ENCODE data around the gene PROSER2. TPM values are rescaled to one million over a fixed set of nuclear protein-coding genes. Genes with fewer than 3 reads are reported as not detected.

Gene PROSER2
- total and polyA plus RNA-seq, 2 of the 13 experiments (the other 11 are each of a cell fraction or from before 2014, with no cell fraction given): 6.9 to 7.7 TPM

DNA sequence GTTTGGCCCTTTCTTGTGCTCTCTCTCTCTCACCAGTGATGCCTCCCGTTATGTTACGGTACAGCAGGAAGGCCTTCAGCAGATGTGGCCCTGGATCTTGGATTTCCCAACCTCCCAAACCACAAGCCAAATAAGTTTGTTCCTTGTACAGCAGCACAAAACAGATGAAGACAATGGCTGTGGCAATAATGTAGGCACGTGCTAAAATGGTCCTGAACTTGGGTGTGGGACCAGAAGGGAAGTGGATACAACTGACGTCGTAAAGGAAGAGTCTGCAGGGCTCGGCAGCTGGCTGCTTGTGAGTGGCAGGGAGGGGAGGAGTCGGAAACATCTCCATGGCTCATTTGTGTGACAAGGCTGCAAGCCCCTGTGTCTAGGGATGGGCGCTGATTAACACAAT lies 26.8 kb downstream of the PROSER2 start:
- WGBS (ENCODE audit: low lambda C conversion rate): 98% methylated on average over 8 of the region's 8 CpGs
- Histone ChIP-seq H3K36me3 (replicated peaks in 1 of 2; ENCODE audit: control insufficient read depth in 1 of 2, insufficient read depth in 2 of 2, low read length in 2 of 2) (peaks cover 24 to 60% of the 10 kb centered on the region in 2 experiments), H3K4me1 (ENCODE audit: insufficient read depth, low read length) (peaks cover 14% of the 10 kb centered on the region), H3K4me3 (replicated peaks in 1 of 3; ENCODE audit: insufficient read depth in 1 of 3, low read depth in 2 of 3, low read length in 3 of 3) (no peak overlapping the region), H3K9me3 (ENCODE audit: low read length) (no peaks in the 10 kb centered on the region), H2AFZ (ENCODE audit: low read length) (no peak overlapping the region), H3K27ac (ENCODE audit: extremely low read length, insufficient read depth, low read length) (no peak overlapping the region), H4K20me1 (ENCODE audit: insufficient read depth, low read length) (peaks cover 5% of the 10 kb centered on the region; the same call in 1 of the 2 replicates), H3K27me3 (ENCODE audit: control insufficient read depth in 1 of 2, insufficient read depth in 2 of 2, low read length in 2 of 2) (no peaks in the 10 kb centered on the region), H3K4me2 (ENCODE audit: low read depth, low read length) (no peak overlapping the region), H3K9ac (ENCODE audit: insufficient read depth, low read depth, low read length) (no peak overlapping the region), H3K79me2 (ENCODE audit: insufficient read depth, low read length) (peaks cover 25% of the 10 kb centered on the region)
- TF ChIP-seq ZNF816 (CRISPR knock-in tag; IDR thresholded peaks at IDR 0.05; ENCODE audit: borderline replicate concordance): no peak
- no peak for DNase-seq (ENCODE audit: low spot score)
- no TSS peak for BruUV-seq (replicated peaks)
- ChIA-PET POLR2A (no interaction called here), CTCF (ENCODE audit: low intra/inter-chr PET ratio, low total read pairs) (no interaction called here)
- in situ Hi-C loops (cut with HindIII; ENCODE audit: extremely low pct_ligation_motif_present, low pct_unique_long_range_greater_than_20kb): no loop called here
- ATAC-seq: no peak
- intact Hi-C loops (cut with micrococcal nuclease; ENCODE audit: unreplicated experiment): no loop called here
- FAIRE-seq: no peak

DNA sequence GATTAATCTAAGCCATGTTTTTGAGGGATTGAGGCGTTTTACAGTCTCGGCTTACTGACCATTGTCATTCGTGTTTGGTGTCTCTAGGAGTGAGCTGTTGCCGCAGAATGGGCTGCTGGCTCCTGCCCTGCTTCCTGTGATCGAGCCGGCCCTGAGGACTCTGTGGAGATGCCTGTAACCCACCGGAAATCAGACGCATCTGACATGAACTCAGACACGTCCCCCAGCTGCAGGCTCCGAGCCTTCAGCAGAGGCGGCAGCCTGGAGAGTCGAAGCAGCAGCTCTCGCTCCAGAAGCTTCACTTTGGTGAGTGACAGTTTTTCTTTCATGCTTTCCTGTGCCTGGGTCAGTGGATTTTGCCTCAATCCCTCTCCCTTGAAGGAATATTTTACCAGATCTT lies 28.8 kb downstream of the PROSER2 start:
- Histone ChIP-seq H3K4me3 (replicated peaks in 1 of 3; ENCODE audit: insufficient read depth in 1 of 3, low read depth in 2 of 3, low read length in 3 of 3) (no peak overlapping the region), H3K9me3 (ENCODE audit: low read length) (no peaks in the 10 kb centered on the region), H3K4me1 (ENCODE audit: insufficient read depth, low read length) (no peaks in the 10 kb centered on the region), H2AFZ (ENCODE audit: low read length) (no peak overlapping the region), H4K20me1 (ENCODE audit: insufficient read depth, low read length) (no peaks in the 10 kb centered on the region), H3K9ac (ENCODE audit: insufficient read depth, low read depth, low read length) (no peak overlapping the region), H3K4me2 (ENCODE audit: low read depth, low read length) (no peak overlapping the region), H3K27me3 (ENCODE audit: control insufficient read depth in 1 of 2, insufficient read depth in 2 of 2, low read length in 2 of 2) (no peaks in the 10 kb centered on the region), H3K36me3 (replicated peaks in 1 of 2; ENCODE audit: control insufficient read depth in 1 of 2, insufficient read depth in 2 of 2, low read length in 2 of 2) (peaks cover 29 to 70% of the 10 kb centered on the region in 2 experiments), H3K27ac (ENCODE audit: extremely low read length, insufficient read depth, low read length) (no peak overlapping the region), H3K79me2 (ENCODE audit: insufficient read depth, low read length) (peaks cover 12% of the 10 kb centered on the region)
- CTCF ChIA-PET (ENCODE audit: low intra/inter-chr PET ratio, low total read pairs): no interaction called here
- in situ Hi-C loops (cut with HindIII; ENCODE audit: extremely low pct_ligation_motif_present, low pct_unique_long_range_greater_than_20kb): no loop called here
- POLR2A ChIA-PET: no interaction called here
- FAIRE-seq (no peak), DNase-seq (ENCODE audit: low spot score) (no peak), ATAC-seq (no peak)
- intact Hi-C loops (cut with micrococcal nuclease; ENCODE audit: unreplicated experiment): no loop called here
- no TSS peak for BruUV-seq (replicated peaks)
- 92% methylated on average over 6 of the region's 13 CpGs for WGBS (ENCODE audit: low lambda C conversion rate)
- no peak for TF ChIP-seq HNRNPL (IDR thresholded peaks at IDR 0.05; ENCODE audit: low read depth, low read length)
- TF ChIP-seq ZNF713 (CRISPR knock-in tag; IDR thresholded peaks at IDR 0.05): no peak
- TF ChIP-seq, protein P1, sequence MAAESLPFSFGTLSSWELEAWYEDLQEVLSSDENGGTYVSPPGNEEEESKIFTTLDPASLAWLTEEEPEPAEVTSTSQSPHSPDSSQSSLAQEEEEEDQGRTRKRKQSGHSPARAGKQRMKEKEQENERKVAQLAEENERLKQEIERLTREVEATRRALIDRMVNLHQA (CRISPR knock-in tag; IDR thresholded peaks at IDR 0.05): no peak
- TF ChIP-seq, protein P2, sequence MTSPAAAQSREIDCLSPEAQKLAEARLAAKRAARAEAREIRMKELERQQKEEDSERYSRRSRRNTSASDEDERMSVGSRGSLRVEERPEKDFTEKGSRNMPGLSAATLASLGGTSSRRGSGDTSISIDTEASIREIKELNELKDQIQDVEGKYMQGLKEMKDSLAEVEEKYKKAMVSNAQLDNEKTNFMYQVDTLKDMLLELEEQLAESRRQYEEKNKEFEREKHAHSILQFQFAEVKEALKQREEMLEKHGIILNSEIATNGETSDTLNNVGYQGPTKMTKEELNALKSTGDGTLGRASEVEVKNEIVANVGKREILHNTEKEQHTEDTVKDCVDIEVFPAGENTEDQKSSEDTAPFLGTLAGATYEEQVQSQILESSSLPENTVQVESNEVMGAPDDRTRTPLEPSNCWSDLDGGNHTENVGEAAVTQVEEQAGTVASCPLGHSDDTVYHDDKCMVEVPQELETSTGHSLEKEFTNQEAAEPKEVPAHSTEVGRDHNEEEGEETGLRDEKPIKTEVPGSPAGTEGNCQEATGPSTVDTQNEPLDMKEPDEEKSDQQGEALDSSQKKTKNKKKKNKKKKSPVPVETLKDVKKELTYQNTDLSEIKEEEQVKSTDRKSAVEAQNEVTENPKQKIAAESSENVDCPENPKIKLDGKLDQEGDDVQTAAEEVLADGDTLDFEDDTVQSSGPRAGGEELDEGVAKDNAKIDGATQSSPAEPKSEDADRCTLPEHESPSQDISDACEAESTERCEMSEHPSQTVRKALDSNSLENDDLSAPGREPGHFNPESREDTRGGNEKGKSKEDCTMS (CRISPR knock-in tag; conservative IDR thresholded peaks at IDR 0.05): no peak
- TF ChIP-seq, protein P3, sequence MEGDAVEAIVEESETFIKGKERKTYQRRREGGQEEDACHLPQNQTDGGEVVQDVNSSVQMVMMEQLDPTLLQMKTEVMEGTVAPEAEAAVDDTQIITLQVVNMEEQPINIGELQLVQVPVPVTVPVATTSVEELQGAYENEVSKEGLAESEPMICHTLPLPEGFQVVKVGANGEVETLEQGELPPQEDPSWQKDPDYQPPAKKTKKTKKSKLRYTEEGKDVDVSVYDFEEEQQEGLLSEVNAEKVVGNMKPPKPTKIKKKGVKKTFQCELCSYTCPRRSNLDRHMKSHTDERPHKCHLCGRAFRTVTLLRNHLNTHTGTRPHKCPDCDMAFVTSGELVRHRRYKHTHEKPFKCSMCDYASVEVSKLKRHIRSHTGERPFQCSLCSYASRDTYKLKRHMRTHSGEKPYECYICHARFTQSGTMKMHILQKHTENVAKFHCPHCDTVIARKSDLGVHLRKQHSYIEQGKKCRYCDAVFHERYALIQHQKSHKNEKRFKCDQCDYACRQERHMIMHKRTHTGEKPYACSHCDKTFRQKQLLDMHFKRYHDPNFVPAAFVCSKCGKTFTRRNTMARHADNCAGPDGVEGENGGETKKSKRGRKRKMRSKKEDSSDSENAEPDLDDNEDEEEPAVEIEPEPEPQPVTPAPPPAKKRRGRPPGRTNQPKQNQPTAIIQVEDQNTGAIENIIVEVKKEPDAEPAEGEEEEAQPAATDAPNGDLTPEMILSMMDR (CRISPR knock-in tag; IDR thresholded peaks at IDR 0.05): no peak
- no peak for TF ChIP-seq MEIS1 (CRISPR knock-in tag; IDR thresholded peaks at IDR 0.05; ENCODE audit: borderline replicate concordance)
- no peak for TF ChIP-seq HNRNPH1 (optimal IDR thresholded peaks at IDR 0.05; ENCODE audit: low read depth, low read length)
- no peak for TF ChIP-seq CREB1 (IDR thresholded peaks at IDR 0.05)
- no peak for TF ChIP-seq CREB1 (CRISPR knock-in tag; IDR thresholded peaks at IDR 0.05)
- no peak for TF ChIP-seq NFKB2 (CRISPR knock-in tag; IDR thresholded peaks at IDR 0.05; ENCODE audit: borderline replicate concordance)
- TF ChIP-seq, protein P4, sequence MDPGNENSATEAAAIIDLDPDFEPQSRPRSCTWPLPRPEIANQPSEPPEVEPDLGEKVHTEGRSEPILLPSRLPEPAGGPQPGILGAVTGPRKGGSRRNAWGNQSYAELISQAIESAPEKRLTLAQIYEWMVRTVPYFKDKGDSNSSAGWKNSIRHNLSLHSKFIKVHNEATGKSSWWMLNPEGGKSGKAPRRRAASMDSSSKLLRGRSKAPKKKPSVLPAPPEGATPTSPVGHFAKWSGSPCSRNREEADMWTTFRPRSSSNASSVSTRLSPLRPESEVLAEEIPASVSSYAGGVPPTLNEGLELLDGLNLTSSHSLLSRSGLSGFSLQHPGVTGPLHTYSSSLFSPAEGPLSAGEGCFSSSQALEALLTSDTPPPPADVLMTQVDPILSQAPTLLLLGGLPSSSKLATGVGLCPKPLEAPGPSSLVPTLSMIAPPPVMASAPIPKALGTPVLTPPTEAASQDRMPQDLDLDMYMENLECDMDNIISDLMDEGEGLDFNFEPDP (CRISPR knock-in tag; conservative IDR thresholded peaks at IDR 0.05): no peak
- no peak for TF ChIP-seq ZNF263 (CRISPR knock-in tag; IDR thresholded peaks at IDR 0.05)
- TF ChIP-seq ZBTB20 (CRISPR knock-in tag; IDR thresholded peaks at IDR 0.05; ENCODE audit: borderline replicate concordance, low read depth): no peak

All from HepG2 (cell line).